K562 (cell line): Measurements from ENCODE around the gene TMEM222. TPM values are rescaled to one million over a fixed set of nuclear protein-coding genes. Genes with fewer than 3 reads are reported as not detected.
A peak's percentile ranks its signal among the peaks of the same experiment; 100 is the strongest.

ENCODE experiments used
- CSDE1 ChIP-seq, 2 experiments: fragments of 450-650 bp; IDR thresholded peaks; 2 replicates each; pipeline ENCODE4 v1.6.1; 2016; ENCODE audit warnings: mild to moderate bottlenecking in 1 of 2
- E2F4 ChIP-seq: sonication (generic); formaldehyde crosslinking; IDR thresholded peaks from 2 replicates; pipeline ENCODE4 v1.8.0; 2022; ENCODE audit warnings: mild to moderate bottlenecking, low read depth, missing genetic modification reagents
- GABPA ChIP-seq: fragments of 200-800 bp; sonication (Bioruptor generic); conservative IDR thresholded peaks from 2 replicates; pipeline ENCODE4 v1.6.1; 2016; ENCODE audit warnings: low read depth, missing genetic modification characterization, missing compliant biosample characterization
- GTF2E2 ChIP-seq: fragments of 200-800 bp; sonication (Bioruptor generic); IDR thresholded peaks from 2 replicates; pipeline ENCODE4 v1.6.1; 2016; ENCODE audit warnings: missing genetic modification characterization, missing compliant biosample characterization
- HCFC1 ChIP-seq: IDR thresholded peaks from 2 replicates; pipeline ENCODE4 v1.6.1; 2012; ENCODE audit warnings: low read depth, low read length, improper control_type of control experiment
- LCOR ChIP-seq: sonication (generic); formaldehyde crosslinking; IDR thresholded peaks from 2 replicates; pipeline ENCODE4 v1.8.0; 2022; ENCODE audit warnings: mild to moderate bottlenecking, missing genetic modification reagents
- MTA1 ChIP-seq: fragments of 450-650 bp; IDR thresholded peaks from 2 replicates; pipeline ENCODE4 v1.6.1; 2017; ENCODE audit warnings: borderline replicate concordance
- PURB ChIP-seq: sonication (generic); formaldehyde crosslinking; IDR thresholded peaks from 2 replicates; pipeline ENCODE4 v1.9.0; 2021; ENCODE audit warnings: low read depth, mild to moderate bottlenecking, missing genetic modification reagents
- RBM22 ChIP-seq: fragments of 200-400 bp; formaldehyde crosslinking; IDR thresholded peaks from 2 replicates; pipeline ENCODE4 v1.6.1; 2018; ENCODE audit warnings: low read length, low read depth; ENCODE audit not compliant: poor library complexity, severe bottlenecking
- THRA ChIP-seq: fragments of 450-650 bp; IDR thresholded peaks from 2 replicates; pipeline ENCODE4 v1.6.1; 2017; ENCODE audit warnings: mild to moderate bottlenecking, moderate library complexity
- ZNF274 ChIP-seq: IDR thresholded peaks from 2 replicates; pipeline ENCODE4 v1.6.1; 2011; ENCODE audit warnings: low read depth, mild to moderate bottlenecking, low read length, moderate library complexity, borderline replicate concordance
- ZNF644 ChIP-seq: fragments of 200-800 bp; sonication (Bioruptor generic); IDR thresholded peaks from 2 replicates; pipeline ENCODE4 v1.6.1; 2016; ENCODE audit warnings: low read depth, missing genetic modification characterization, missing compliant biosample characterization
- polyA plus RNA-seq, 8 experiments: library from polyadenylated mRNA; depleted of rRNA in 4 of 8; stranded (reverse) in 5 of 8; unstranded in 3 of 8; fragments of >200 nt; fragmentation: Nextera tagmentation in 2 of 8; fragmentation: Illumina TruSeq in 1 of 8; extraction: Ambion mirVana in 2 of 8; extraction: Trizol in 1 of 8; gene quantifications; 2 replicates each; pipeline versions ENCODE4 v1.2.1 to v1.2.3, GENCODE V29; 2011 to 2014; ENCODE audit warnings: inconsistent platforms in 1 of 8, missing spikeins in 1 of 8
- total RNA-seq, 7 experiments: library from RNA; depleted of rRNA in 6 of 7; stranded (reverse); fragments of >200 nt in 6 of 7; fragmentation: Illumina TruSeq in 2 of 7; extraction: Trizol in 2 of 7; gene quantifications; 2 replicates each; pipeline versions ENCODE4 v1.2.1 to v1.2.3, GENCODE V29; 2011 to 2021; ENCODE audit warnings: low replicate concordance in 1 of 7
- TF ChIP-seq, protein P1 (sequence below): fragments of 250-450 bp; sonication (Bioruptor Pico); IDR thresholded peaks from 2 replicates; pipeline ENCODE4 v1.6.1; 2021; ENCODE audit warnings: mild to moderate bottlenecking
- TF ChIP-seq, protein P2 (sequence below): sonication (generic); formaldehyde crosslinking; IDR thresholded peaks from 2 replicates; pipeline ENCODE4 v1.8.1; 2023; ENCODE audit warnings: mild to moderate bottlenecking, missing genetic modification reagents

Gene TMEM222
- total and polyA plus RNA-seq, 9 of the 15 experiments (the other 6 are each of a cell fraction or from before 2014, with no cell fraction given): 6.9 to 48.0 (median 32.8) TPM

GRCh38 chr1:27321813-27322568 lies at the start of gene TMEM222 (continued):
- peak; percentile 95 for TF ChIP-seq RBM22
- peak; percentile 79; the same call in 1 of the 2 replicates for TF ChIP-seq MTA1
- TF ChIP-seq LCOR (CRISPR knock-in tag): peak; percentile 96
- TF ChIP-seq GABPA (tag): peak; percentile 100
- peak; percentile 89 for TF ChIP-seq HCFC1
- TF ChIP-seq CSDE1 (IDR thresholded peaks at IDR 0.05): peak in 1 of 2 experiments; percentile 72; a peak in 2 of 4 replicates
- TF ChIP-seq, protein P1, sequence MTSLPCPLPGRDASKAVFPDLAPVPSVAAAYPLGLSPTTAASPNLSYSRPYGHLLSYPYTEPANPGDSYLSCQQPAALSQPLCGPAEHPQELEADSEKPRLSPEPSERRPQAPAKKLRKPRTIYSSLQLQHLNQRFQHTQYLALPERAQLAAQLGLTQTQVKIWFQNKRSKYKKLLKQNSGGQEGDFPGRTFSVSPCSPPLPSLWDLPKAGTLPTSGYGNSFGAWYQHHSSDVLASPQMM (CRISPR knock-in tag): no peak
- peak; percentile 75; the same call in 1 of the 2 replicates for TF ChIP-seq E2F4 (CRISPR knock-in tag)
- TF ChIP-seq ZNF274: no peak
- TF ChIP-seq, protein P2, sequence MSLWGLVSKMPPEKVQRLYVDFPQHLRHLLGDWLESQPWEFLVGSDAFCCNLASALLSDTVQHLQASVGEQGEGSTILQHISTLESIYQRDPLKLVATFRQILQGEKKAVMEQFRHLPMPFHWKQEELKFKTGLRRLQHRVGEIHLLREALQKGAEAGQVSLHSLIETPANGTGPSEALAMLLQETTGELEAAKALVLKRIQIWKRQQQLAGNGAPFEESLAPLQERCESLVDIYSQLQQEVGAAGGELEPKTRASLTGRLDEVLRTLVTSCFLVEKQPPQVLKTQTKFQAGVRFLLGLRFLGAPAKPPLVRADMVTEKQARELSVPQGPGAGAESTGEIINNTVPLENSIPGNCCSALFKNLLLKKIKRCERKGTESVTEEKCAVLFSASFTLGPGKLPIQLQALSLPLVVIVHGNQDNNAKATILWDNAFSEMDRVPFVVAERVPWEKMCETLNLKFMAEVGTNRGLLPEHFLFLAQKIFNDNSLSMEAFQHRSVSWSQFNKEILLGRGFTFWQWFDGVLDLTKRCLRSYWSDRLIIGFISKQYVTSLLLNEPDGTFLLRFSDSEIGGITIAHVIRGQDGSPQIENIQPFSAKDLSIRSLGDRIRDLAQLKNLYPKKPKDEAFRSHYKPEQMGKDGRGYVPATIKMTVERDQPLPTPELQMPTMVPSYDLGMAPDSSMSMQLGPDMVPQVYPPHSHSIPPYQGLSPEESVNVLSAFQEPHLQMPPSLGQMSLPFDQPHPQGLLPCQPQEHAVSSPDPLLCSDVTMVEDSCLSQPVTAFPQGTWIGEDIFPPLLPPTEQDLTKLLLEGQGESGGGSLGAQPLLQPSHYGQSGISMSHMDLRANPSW: no peak; the same call in 1 of the 2 replicates
- TF ChIP-seq GTF2E2 (tag): peak; percentile 95
- no peak for TF ChIP-seq PURB
- no peak for TF ChIP-seq ZNF644 (tag)
- no peak for TF ChIP-seq THRA
